Astrocyte (in vitro differentiated cells and primary cell): ENCODE results near the gene HNRNPD.

Experiments used
- CTCF ChIP-seq: IDR thresholded peaks from 2 replicates; pipeline ENCODE4 v1.5.1; 2011; ENCODE audit warnings: low read depth, mild to moderate bottlenecking, inconsistent platforms, low read length, moderate library complexity; ENCODE audit not compliant: insufficient read depth
- EZH2 ChIP-seq: IDR thresholded peaks from 2 replicates; pipeline ENCODE4 v1.6.1; 2012; ENCODE audit warnings: mild to moderate bottlenecking, low read length, inconsistent platforms; ENCODE audit not compliant: insufficient read depth

- TF ChIP-seq CTCF (no peak), EZH2 (no peak)
These were observed at the start of gene HNRNPD for GRCh38 chr4:82373816-82374625.
